ENCODE measurements around the gene GARIN5A.
A peak's percentile ranks its signal among the peaks of the same experiment; 100 is the strongest.

GARIN5A gene

DNA sequence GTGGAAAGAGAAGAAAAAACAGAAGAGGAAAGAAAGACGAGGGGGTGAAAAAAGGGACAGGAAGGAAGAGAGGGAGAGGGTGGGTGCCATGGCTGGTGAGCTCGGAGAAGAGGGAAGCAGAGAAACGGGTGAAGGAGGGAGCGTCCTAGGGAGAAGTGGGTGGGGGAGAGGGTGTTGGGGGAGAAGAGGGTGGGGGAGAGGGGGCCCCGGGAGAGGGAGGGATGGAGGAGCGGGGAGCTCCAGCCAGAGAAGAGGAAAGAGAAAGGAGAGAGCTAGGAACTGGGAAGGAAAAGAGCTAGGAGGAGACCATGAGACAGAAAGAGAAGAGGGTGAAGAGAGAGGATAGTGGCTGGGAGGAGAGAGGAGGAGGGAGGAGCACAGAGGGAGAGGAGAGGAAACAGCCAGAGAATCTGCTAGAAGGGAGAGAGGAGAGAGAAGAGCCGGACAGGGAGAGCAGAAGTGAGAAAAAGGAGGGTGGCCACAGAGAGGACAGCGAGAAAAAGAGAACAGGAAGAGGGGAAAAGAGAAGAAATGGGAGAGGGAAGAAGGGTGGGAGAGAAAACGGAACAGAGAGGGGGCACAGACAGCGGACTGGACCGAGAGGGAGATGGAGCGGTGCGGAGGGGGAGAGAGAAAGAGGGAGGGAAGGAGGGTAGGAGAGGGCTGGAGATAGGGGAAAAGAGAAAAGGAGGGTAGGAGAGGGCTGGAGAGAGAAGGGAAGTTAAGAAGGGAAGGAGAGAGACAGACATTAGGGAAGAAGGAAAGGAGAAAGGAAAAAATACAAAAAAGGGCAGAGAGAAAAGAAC is 11.9 kb upstream of the GARIN5A start:
- in situ Hi-C loops (cut with HindIII; ENCODE audit: low sequenced_read_pairs) = no loop called here
- TF ChIP-seq, protein P1, sequence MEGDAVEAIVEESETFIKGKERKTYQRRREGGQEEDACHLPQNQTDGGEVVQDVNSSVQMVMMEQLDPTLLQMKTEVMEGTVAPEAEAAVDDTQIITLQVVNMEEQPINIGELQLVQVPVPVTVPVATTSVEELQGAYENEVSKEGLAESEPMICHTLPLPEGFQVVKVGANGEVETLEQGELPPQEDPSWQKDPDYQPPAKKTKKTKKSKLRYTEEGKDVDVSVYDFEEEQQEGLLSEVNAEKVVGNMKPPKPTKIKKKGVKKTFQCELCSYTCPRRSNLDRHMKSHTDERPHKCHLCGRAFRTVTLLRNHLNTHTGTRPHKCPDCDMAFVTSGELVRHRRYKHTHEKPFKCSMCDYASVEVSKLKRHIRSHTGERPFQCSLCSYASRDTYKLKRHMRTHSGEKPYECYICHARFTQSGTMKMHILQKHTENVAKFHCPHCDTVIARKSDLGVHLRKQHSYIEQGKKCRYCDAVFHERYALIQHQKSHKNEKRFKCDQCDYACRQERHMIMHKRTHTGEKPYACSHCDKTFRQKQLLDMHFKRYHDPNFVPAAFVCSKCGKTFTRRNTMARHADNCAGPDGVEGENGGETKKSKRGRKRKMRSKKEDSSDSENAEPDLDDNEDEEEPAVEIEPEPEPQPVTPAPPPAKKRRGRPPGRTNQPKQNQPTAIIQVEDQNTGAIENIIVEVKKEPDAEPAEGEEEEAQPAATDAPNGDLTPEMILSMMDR (IDR thresholded peaks at IDR 0.05; ENCODE audit: low read depth, low read length) = no peak
- H3K4me3 ChIP-seq (ENCODE audit: low read depth, low read length) = no peak overlapping the region
- DNase-seq (ENCODE audit: low read depth, low spot score) = no peak

DNA sequence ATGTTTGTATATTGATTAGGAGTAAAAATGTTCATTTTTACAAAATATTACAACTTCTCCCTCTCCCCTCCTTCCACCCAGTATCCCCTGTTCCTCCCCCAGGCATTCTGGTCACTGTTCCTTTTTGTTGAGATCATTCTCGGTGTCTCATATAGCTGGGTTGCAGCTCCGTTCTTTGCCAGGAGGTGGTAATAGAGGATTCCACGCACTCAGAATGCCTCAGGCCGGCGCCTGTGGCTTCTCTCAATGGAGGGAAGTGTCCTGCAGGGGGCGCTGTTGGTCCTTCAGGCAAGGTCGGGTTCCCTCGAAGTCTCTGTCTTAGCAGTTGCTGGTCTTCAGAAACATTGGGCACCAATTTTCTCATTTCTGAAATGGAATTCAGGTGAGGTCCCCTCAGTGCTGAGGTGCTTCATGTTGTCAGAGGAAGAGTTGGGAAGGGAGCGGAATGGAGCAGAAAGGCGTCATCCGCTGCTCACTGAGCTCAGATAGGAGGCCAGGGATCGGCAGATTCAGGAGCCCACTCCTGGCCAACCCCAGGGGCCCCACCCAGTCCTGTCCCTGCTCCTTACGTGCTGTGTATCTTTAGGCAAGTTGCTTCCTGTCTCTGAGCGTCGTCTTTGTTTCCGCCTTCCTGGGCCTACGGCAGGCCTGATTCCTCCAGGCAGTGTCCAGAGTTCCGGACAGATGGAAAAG is 10.3 kb upstream of the GARIN5A start:
- in situ Hi-C loops (cut with HindIII; ENCODE audit: low sequenced_read_pairs) = no loop called here
- no peak overlapping the region for H3K4me3 ChIP-seq (ENCODE audit: low read depth, low read length)
- TF ChIP-seq, protein P1 (IDR thresholded peaks at IDR 0.05; ENCODE audit: low read depth, low read length) = peak; percentile 61
- DNase-seq (ENCODE audit: low read depth, low spot score) = peak; percentile 39

DNA sequence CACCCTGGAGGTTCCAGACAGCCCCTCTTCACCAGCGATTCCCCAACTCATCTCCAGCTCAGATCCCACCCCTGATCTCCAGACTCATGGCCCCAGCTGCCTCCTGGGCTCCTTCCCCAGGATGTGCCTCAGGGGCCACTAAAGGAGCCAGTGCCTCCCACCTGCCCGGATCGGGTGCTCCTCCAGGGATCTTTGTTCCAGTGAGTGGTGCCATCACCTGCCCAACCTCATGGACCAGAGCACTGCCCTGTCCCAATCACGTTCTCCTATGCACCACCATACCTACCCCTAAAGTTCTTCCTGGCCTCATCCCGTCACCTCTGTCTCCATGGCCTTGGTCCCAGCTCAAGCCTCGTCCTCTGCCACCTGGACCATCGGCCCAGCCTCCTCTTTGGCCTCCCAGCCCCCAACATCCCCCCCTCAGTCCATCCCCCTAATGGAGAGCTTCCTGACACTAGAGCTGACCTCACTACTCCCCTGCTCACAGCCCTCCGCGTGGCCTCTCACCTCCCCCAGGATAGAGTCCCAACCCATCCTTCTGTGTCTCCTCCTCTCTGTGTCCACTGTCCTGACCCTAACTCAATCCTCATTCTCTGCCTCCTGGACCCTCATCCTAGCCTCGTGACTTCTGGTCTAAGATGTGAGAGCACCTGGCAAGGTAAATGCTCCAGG is 8.8 kb upstream of the GARIN5A start:
- H3K4me3 ChIP-seq (ENCODE audit: low read depth, low read length) = no peak overlapping the region
- in situ Hi-C loops (cut with HindIII; ENCODE audit: low sequenced_read_pairs) = no loop called here
- no peak for DNase-seq (ENCODE audit: low read depth, low spot score)
- TF ChIP-seq, protein P1 (IDR thresholded peaks at IDR 0.05; ENCODE audit: low read depth, low read length) = no peak

DNA sequence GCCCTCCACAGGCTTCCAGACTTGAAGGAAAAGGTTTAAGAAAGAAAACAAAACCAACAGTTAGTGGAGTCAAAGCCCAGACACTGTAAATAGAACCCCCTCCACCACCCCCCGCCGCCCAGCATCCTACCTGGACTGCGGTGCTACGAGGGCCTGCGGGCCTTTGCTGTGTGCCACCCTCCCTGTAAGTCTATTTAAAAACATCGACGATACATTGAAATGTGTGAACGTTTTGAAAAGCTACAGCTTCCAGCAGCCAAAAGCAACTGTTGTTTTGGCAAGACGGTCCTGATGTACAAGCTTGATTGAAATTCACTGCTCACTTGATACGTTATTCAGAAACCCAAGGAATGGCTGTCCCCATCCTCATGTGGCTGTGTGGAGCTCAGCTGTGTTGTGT is 6.3 kb upstream of the GARIN5A start:
- no peak for DNase-seq (ENCODE audit: low read depth, low spot score)
- H3K4me3 ChIP-seq (ENCODE audit: low read depth, low read length) = no peak overlapping the region
- in situ Hi-C loops (cut with HindIII; ENCODE audit: low sequenced_read_pairs) = no loop called here
- TF ChIP-seq, protein P1 (IDR thresholded peaks at IDR 0.05; ENCODE audit: low read depth, low read length) = no peak

DNA sequence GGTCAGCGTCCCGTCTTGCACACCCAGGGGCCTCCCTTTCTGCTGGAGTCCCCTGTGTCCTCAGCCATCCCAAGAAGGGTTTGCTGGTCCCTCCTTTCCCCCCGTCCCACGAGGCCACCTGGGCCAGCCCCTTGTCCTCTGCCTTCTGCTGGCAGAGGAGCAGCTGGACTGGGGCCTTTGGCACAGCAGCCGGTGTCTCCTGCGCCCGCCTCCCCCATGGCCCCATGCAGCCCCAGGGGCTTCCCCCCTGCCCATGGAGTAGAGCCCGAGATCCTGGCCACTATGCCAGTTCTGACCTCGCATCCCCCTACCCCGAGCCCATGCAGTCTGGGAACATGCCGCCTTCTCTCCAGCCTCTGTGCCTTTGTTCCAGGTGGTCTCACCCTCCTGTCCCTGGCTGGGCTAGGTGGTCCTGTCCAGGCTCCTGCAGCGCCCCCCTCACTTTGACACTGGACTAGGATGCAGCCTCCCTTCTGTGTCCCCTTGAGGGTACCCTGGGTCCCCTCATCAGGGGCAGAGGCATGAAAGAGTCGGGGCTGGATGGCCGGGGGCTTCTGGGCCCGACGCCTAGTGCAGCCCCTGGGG is 5.7 kb upstream of the GARIN5A start:
- TF ChIP-seq, protein P1 (IDR thresholded peaks at IDR 0.05; ENCODE audit: low read depth, low read length) = no peak
- in situ Hi-C loops (cut with HindIII; ENCODE audit: low sequenced_read_pairs) = no loop called here
- H3K4me3 ChIP-seq (ENCODE audit: low read depth, low read length) = no peak overlapping the region
- no peak for DNase-seq (ENCODE audit: low read depth, low spot score)

Measured in astrocyte of the spinal cord (primary cell).